MM.1S (cell line): ENCODE data around the gene VMP1.
"Not testable (repeated sequence)": the region's sequence is repeated elsewhere in the genome, so short reads cannot be mapped to it uniquely, and the experiment has no call there.

Source experiments
- DNase-seq: peaks from one replicate; pipeline ENCODE4 v3.0.0-alpha.2; 2015
- H2AFZ ChIP-seq: fragments of 300-600 bp; sonication (generic); 2 replicates; pipeline ENCODE4 v1.6.0; 2016; ENCODE audit warnings: antibody characterized with exemption, low read length
- H3F3A ChIP-seq: fragments of 300-600 bp; sonication (generic); 2 replicates; pipeline ENCODE4 v1.6.1; 2016; ENCODE audit warnings: mild to moderate bottlenecking, antibody characterized with exemption, low read length, moderate library complexity, mixed read lengths; ENCODE audit not compliant: insufficient read depth
- H3K27ac ChIP-seq: fragments of 300-600 bp; sonication (generic); 2 replicates; pipeline ENCODE4 v1.5.1; 2016; ENCODE audit warnings: mild to moderate bottlenecking, low read length
- H3K27me3 ChIP-seq: fragments of 300-600 bp; sonication (generic); replicated peaks from 2 replicates; pipeline ENCODE4 v1.6.0; 2016; ENCODE audit warnings: low read length; ENCODE audit not compliant: insufficient read depth
- H3K36me3 ChIP-seq: fragments of 300-600 bp; sonication (generic); replicated peaks from 2 replicates; pipeline ENCODE4 v1.6.1; 2016; ENCODE audit warnings: mild to moderate bottlenecking, low read length, mixed read lengths; ENCODE audit not compliant: insufficient read depth
- H3K4me1 ChIP-seq: fragments of 300-600 bp; sonication (generic); 2 replicates; pipeline ENCODE4 v1.6.1; 2016; ENCODE audit warnings: low read length, mixed read lengths
- H3K4me2 ChIP-seq: fragments of 300-600 bp; sonication (generic); 2 replicates; pipeline ENCODE4 v1.6.0; 2016; ENCODE audit warnings: low read depth, low read length
- H3K4me3 ChIP-seq: fragments of 300-600 bp; sonication (generic); 2 replicates; pipeline ENCODE4 v1.5.1; 2016; ENCODE audit warnings: low read length, mixed read lengths
- H3K79me2 ChIP-seq: fragments of 300-600 bp; sonication (generic); 2 replicates; pipeline ENCODE4 v1.6.1; 2016; ENCODE audit warnings: mixed run types, low read length, mixed read lengths
- H3K9ac ChIP-seq: fragments of 300-600 bp; sonication (generic); 2 replicates; pipeline ENCODE4 v1.6.1; 2016; ENCODE audit warnings: low read length, mixed read lengths
- H3K9me2 ChIP-seq: fragments of 300-600 bp; sonication (generic); replicated peaks from 2 replicates; pipeline ENCODE4 v1.6.1; 2016; ENCODE audit warnings: mild to moderate bottlenecking, low read length, mixed read lengths; ENCODE audit not compliant: insufficient read depth
- H3K9me3 ChIP-seq: fragments of 300-600 bp; sonication (generic); replicated peaks from 2 replicates; pipeline ENCODE4 v1.6.1; 2016; ENCODE audit warnings: mild to moderate bottlenecking, low read length, mixed read lengths; ENCODE audit not compliant: insufficient read depth
- H4K20me1 ChIP-seq: fragments of 300-600 bp; sonication (generic); 2 replicates; pipeline ENCODE4 v1.6.1; 2016; ENCODE audit warnings: mild to moderate bottlenecking, low read length, moderate library complexity, mixed read lengths; ENCODE audit not compliant: insufficient read depth
- CTCF ChIP-seq: fragments of 300-600 bp; sonication (generic); IDR thresholded peaks from 2 replicates; pipeline ENCODE4 v1.5.1; 2016; ENCODE audit warnings: antibody characterized with exemption, low read length, mixed read lengths
- EZH2 ChIP-seq: fragments of 300-600 bp; sonication (generic); optimal IDR thresholded peaks from 2 replicates; pipeline ENCODE3; 2017; ENCODE audit warnings: low read depth, mild to moderate bottlenecking, antibody characterized with exemption, low read length, mixed read lengths
- EZH2phosphoT487 ChIP-seq: fragments of 300-600 bp; sonication (generic); IDR thresholded peaks from 2 replicates; pipeline ENCODE4 v1.6.1; 2018; ENCODE audit warnings: antibody characterized with exemption, low read length

VMP1 gene

GRCh38 chr17:59757881-59758385 is 50.5 kb downstream of the VMP1 start:
- TF ChIP-seq CTCF = no peak
- no peak for TF ChIP-seq EZH2
- no peak for TF ChIP-seq EZH2phosphoT487
- Histone ChIP-seq H3K36me3 (no peaks in the 10 kb centered on the region), H3K9me2 (no peaks in the 10 kb centered on the region), H3K4me3 (no peak overlapping the region), H3K9ac (no peak overlapping the region), H3K79me2 (0 out of 2 replicates have a peak, but pooled peaks cover 3% of the 10 kb centered on the region), H4K20me1 (no peaks in the 10 kb centered on the region), H2AFZ (no peak overlapping the region), H3K27ac (no peak overlapping the region), H3F3A (no peaks in the 10 kb centered on the region), H3K9me3 (no peaks in the 10 kb centered on the region), H3K4me1 (no peaks in the 10 kb centered on the region), H3K4me2 (no peak overlapping the region), H3K27me3 (no peaks in the 10 kb centered on the region)
- no peak for DNase-seq

DNA sequence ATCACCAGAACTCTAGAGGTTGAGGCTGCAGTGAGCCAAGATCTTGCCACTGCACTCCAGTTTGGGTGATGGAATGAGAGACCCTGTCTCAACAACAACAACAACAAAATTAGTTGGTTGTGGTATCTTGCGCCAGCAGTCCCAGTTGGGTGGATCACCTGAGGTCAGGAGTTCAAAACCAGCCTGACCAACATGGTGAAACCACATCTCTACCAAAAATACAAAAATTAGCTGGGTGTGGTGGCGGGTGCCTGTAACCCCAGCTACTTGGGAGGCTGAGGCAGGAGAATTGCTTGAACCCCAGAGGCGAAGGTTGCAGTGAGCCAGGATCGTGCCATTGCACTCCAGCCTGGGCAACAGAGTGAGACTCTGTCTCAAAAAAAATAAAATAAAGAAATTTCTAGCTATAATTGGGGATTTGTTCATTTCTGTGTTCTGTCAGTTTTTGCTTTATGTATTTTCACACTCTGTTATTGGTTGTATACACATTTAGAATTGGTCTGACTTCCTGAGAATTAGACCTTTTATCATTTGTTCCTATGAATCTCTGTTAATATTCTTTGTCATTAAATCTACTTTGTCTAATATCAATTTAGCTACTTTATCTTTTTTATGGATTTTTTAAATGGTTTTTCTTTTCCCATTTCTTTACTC is 51.7 kb downstream of the VMP1 start:
- not testable (repeated sequence) for H3K4me1 ChIP-seq, H2AFZ ChIP-seq, H3K9me3 ChIP-seq, H3K9me2 ChIP-seq, H3K27me3 ChIP-seq, DNase-seq, H3K27ac ChIP-seq, H3F3A ChIP-seq, H3K9ac ChIP-seq, H3K79me2 ChIP-seq, H3K36me3 ChIP-seq, H3K4me3 ChIP-seq, H4K20me1 ChIP-seq, H3K4me2 ChIP-seq

DNA sequence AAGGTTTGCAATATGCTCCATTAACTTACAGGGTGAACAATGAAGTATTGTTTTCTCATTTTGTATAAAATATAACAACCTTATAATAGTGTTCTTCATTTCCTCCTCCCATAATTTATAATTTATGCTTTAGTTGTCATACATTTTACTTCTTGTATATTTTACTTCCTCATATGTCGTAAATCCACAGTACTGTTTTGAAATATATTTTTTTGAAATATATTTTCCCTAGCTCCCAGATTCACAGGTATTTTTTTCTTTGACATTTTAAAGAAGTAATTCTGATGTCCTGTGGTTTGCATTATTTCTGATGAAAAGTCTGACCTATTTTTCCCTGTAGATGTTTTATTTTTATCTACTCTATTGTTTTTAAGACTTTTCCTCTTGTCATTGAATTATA is 52.7 kb downstream of the VMP1 start:
- no peak overlapping the region for H3K4me3 ChIP-seq
- no peak for DNase-seq
- H3K9me2 ChIP-seq = no peaks in the 10 kb centered on the region
- H3K79me2 ChIP-seq = no peaks in the 10 kb centered on the region
- H3K4me2 ChIP-seq = no peak overlapping the region
- H3F3A ChIP-seq = no peaks in the 10 kb centered on the region
- no peaks in the 10 kb centered on the region for H3K27me3 ChIP-seq
- no peaks in the 10 kb centered on the region for H3K4me1 ChIP-seq
- H3K36me3 ChIP-seq = no peaks in the 10 kb centered on the region
- no peak overlapping the region for H2AFZ ChIP-seq
- no peak overlapping the region for H3K9ac ChIP-seq
- TF ChIP-seq EZH2phosphoT487 = no peak
- no peak for TF ChIP-seq CTCF
- no peak for TF ChIP-seq EZH2
- H3K9me3 ChIP-seq = no peaks in the 10 kb centered on the region
- H4K20me1 ChIP-seq = no peaks in the 10 kb centered on the region
- H3K27ac ChIP-seq = no peak overlapping the region

DNA sequence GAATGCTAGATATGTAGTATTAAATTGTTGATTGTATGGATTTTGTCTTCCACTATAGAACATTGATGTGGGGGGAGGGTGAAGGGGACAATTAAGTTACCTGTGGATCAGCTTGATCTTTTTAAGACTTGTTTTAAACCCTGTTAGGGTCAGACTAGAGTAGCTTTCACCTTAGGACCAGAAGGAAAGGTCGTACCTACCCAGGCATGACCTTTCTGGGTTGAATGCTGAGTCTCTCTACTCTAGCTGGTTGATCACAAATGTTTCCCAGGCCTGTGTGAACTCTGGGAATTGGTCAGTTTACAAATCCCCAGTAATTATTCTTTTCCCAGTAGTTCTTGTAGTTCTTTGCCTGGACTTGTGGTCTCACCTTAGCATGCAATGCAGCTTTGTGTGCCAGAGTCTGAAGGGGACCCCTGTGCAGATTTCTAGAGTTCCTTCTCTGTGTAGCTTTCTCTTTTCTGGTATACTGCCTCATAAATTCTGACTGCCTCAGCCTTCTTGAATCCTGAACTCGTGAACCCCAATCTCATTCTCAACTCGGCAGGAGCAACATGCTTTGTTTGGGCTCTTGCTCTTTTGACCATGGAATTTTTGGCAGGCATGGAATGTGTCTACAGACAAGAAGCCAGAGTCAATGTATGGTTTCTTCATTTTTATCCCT is 54.1 kb downstream of the VMP1 start:
- H3K27ac ChIP-seq = no peak overlapping the region
- no peaks in the 10 kb centered on the region for H3K9me2 ChIP-seq
- H3K36me3 ChIP-seq = no peaks in the 10 kb centered on the region
- no peak overlapping the region for H3K4me2 ChIP-seq
- TF ChIP-seq EZH2phosphoT487 (no peak), EZH2 (no peak), CTCF (no peak)
- H3K9me3 ChIP-seq = no peaks in the 10 kb centered on the region
- no peaks in the 10 kb centered on the region for H3K27me3 ChIP-seq
- no peaks in the 10 kb centered on the region for H3F3A ChIP-seq
- no peak overlapping the region for H3K9ac ChIP-seq
- no peaks in the 10 kb centered on the region for H3K4me1 ChIP-seq
- no peaks in the 10 kb centered on the region for H4K20me1 ChIP-seq
- no peak overlapping the region for H3K4me3 ChIP-seq
- no peaks in the 10 kb centered on the region for H3K79me2 ChIP-seq
- no peak overlapping the region for H2AFZ ChIP-seq
- DNase-seq = no peak
